NCI-H2227 treated with DMSO at 0.1 percent for 48 hours (cell line): ENCODE measurements around the gene PRPF6.
"Not testable (repeated sequence)": the region's sequence is repeated elsewhere in the genome, so short reads cannot be mapped to it uniquely, and the experiment has no call there.

Source experiments
- DNase-seq: peaks from one replicate; lab custom pipeline; 2025; lab: John Stamatoyannopoulos, UW

PRPF6 gene

DNA sequence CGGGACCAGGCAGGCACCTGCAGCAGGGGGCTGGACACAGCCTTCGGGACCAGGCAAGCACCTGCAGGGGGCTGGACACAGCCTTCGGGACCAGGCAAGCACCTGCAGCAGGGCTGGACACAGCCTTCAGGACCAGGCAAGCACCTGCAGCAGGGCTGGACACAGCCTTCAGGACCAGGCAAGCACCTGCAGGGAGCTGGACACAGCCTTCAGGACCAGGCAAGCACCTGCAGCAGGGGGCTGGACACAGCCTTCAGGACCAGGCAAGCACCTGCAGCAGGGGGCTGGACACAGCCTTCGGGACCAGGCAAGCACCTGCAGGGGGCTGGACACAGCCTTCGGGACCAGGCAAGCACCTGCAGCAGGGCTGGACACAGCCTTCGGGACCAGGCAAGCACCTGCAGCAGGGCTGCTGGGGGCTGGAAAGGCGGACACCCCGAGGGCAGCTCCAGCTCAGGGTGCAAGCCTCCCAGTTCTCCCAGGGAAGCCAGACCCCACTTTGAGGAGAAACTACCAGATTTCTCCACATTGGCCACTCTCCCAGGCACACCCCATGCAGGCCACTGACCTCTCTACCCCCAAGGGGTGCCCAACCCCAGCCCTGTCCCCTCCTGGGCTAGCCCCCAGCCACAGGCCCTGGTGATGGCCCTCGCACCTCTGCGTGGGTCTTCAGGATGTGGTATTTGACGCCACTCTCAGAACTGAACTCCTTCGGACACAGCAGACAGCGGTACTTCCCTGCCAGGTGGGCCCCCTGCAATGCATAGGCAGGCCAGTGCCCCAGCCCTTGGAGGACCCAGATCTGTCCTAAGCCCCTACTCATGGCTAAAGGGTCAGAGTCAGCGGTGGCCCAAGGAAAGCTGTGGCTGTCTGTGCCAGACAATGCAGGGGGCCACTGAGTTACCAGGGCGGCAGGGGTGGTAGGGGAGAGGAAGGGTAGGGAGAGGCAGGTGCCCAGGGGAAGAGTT, 20.0 kb upstream of the PRPF6 start:
- DNase-seq, result not testable (repeated sequence)

DNA sequence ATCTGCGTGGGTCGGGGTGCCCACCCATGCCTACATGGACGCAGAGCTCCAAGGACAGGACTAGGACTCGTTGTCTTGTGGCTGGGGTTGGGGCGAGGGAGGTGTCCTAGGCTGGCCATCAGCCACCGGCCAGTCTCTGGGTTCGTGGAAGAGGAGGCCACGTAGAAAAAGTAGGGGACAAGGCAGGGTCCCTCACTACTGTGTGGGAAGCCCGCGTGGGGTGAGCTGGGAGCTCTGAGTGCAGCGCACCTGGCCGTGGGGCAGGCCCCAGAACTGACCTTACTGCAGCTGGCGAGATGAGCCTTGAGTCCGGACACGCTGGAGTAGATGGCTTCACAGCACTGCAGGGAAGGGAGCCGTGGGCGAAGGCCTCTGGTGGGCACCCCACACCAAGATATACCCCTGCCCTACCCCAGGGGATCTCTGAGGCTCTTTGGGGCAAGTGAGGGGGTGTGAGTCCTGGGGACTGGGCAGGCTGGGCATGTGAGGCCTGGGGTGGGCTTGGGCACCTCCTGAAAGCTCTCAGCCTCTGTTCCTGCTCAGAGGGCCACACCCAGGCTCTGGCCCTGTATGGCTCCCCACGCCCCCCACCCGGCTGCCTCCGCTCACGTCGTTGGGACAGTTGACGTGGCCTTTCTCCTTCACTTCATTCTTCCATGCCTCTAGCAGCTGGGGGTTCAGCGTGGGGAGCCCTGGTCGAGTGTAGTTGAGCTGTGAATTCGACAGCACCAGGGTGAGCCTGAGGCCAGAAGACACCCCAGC, 19.1 kb upstream of the PRPF6 start:
- DNase-seq, result no peak

- no peak for DNase-seq
These were observed 18.2 kb upstream of the PRPF6 start for GRCh38 chr20:63962426-63963347.

- no peak for DNase-seq
These were observed 17.6 kb upstream of the PRPF6 start for GRCh38 chr20:63963348-63963741.

DNA sequence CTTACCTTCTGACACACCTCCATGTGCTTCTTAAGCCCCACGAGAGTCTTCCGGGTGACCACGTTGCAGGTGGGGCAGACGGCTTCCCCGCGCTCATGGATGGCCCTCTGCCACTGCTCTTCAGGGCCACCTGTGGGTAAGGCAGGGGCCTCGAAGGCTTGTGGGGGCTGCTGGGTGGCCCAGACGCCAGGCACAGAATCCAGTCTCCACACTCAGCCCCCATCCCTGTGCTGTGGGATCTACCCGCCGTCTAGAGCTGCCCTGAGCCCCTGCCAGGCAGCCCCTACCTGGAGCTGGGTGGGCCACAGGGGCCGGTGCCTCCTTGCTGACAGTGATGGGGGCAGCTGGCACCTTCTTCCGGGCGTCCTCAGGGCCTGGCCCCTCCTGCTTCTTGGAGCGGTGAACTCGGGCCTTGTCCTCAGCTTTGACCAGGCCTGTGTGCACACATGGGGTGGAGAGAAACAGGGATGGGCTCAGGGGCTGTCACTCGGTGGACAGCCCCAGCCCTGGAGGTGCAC, 17.1 kb upstream of the PRPF6 start:
- DNase-seq, result no peak

- DNase-seq, result no peak
These were observed 16.5 kb upstream of the PRPF6 start for GRCh38 chr20:63964412-63964811.

- no peak for DNase-seq
These were observed 14.6 kb upstream of the PRPF6 start for GRCh38 chr20:63966172-63966943.

- no peak for DNase-seq
These were observed 14.0 kb upstream of the PRPF6 start for GRCh38 chr20:63966944-63967322.

DNA sequence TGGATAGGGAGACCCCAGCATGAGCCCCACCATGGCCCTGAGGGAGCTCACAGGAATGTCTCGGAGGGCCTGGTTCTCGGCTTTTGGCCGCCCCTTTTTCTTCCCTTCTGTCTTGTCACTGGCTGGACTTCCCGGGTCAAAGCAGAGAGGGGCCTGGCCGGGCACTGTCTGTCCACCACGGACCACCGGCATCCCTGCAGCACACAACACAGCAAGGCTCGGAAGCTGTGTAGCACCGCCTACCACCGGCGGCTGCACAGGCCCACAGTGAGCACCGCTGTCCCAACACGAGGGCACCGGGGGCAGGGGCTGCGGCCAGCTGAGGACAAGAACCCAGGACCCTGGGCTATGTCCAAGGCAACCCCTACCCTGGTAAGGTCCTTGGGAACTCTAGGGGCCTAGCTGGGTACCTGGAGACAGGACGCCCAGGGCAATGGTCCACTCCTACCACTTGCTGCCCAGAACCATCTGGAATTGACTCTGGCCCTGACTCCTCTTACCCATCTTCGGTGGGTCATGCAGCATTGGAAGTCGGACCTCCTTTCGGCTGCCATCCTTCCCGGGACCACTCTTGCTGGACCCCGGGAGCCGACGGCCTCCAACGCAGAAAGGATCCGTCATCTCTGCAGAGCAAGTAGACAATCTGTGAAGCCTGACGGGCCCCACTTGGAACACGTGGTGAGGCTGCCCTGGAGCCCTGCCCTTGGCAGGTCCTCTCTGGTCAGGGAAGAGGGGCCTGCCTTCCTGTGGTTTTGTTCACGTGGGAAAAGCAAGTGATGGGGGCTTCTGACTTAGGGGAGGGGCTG, 13.4 kb upstream of the PRPF6 start:
- DNase-seq, result no peak

DNA sequence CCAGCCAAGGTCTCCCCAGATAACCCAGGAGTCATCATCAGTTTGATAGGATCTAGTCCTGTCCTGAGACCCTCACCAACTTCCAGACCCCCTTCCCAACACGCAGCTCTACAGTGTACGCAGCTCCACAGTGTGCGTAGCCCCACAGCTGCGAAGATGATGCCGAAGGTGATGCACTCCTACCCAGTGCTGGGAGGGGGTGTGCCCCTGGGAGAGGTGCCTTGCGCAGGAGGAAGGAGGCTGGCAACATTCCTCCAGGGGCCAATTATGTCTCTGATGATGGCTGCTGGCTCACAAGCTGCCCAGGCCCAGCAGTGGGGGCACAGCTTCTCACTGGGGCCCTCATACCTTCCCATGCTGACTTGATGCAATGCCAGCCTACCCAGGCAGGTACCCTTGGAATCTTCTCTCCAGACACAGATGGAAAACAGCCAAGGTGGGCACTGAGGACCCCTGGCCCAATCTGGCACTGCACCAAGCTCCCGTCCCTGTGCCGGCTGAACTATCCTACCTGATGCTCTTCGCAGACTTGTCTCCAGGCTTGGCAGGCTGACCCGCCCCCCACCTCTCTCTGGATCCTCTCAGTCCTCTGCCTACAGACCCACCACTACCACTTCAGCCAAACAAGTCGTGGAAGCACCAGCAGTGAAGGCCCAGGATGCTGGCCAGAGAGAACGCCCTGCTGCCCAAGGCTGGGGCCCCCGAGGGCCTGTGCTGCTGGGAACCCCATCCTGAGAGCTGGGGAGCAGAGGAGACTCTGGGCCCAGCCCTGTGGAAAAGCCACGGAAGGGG, 12.6 kb upstream of the PRPF6 start:
- DNase-seq, result no peak

- no peak for DNase-seq
These were observed 11.8 kb upstream of the PRPF6 start for GRCh38 chr20:63968928-63969760.

DNA sequence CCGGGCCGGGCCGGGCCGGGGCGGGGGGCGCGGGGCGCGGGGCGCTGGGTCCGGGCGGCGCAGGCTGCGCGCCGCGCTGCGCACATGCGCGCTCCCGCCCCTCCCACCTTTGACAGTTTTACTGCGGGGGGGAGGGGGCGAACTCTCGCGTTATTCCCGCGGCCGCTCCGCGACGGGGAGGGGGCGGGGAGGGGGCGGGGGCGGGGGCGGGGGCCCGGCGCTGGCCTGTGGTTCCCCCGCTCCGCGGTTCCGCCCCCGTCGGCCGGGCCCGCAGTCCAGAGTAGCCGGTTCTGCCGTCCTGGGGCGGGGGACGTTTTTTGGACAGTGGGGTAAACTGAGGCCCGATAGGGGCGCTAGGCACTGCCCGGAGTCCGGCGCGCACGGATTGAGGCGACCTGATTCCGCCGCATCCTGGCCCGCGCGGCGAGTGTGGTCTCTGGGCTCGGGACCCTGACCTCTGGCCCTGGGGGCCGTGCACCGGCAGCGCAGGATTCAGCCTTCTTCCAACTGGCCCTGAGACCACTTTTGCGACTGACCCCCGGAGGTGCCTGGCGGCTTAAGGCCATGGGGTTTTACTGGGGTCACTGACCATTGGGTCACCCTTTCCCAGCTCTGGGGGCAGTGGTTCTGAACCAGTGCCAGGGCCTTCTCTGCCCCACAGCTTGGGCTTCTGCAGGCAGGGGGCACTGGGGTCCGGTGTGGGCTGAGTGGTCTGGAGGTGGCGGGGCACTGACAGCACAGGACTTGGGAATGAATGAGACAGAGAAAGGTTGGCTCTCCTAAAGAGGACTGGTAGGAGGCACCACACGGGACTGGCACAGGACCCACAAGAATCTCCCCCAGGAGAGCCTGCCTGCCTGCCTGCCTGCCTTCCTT, 10.9 kb upstream of the PRPF6 start, which contains the start of gene ZNF512B:
ZNF512B (minus strand) TSS at position 93 of the 876 bp plus-strand sequence. CDS start 1,980 bp downstream, outside the sequence.
- DNase-seq, result peak; percentile 66

- DNase-seq, result no peak
These were observed 10.1 kb upstream of the PRPF6 start for GRCh38 chr20:63970714-63971431.

DNA sequence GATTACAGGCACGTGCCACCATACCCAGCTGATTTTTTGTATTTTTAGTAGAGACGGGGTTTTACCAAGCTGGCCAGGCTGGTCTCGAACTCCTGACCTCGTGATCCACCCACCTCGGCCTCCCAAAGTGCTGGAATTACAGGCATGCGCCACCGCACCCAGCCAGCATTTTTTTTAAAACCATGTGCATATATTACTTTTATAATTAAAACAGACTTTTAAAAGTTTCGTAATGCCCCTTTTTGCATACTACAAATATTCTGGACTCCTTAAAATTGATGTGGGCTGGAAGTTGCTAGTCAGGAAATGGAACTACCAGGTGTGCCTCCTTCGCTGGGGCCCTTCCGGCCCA, 9.0 kb upstream of the PRPF6 start:
- DNase-seq, result not testable (repeated sequence)

DNA sequence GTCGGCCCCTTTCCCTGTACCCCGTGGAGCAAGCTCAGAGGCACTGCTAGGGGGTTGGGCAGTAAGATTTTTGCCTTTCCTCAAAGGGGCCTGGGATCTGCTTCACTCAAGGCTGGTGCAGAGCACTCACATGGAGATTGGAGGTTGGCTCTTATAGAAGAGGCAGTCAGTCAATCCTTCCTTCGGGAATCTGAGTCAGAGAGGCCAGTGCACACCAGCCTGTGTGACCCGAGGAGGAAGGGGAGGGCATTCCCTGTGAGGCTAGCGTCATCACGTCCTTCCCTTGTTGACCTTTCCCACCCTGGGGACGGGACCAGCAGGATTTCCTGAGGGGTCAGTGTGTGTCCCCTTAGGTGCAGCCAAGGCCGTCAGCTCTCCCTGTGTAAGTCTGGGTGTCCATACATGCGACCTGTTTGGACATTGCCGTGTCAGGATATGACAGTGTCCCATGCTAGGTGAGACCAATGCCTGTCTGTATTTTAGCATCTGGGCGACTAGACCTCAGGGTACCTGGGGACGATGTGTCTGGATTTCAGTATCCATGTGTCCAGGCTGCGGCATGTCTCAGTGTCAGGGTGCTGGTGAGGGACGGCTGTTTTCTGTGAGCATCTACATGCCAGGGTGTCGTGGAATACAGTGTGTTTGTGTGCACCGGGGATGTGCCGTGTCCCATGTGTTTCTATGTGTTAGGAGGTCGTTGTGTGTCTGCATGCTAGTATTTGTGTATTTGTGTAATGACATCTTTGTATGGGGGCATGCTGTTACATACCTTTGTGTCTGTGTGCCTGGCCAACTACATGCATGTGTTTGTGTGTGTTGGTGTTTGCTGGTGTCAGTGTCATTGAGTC, 8.4 kb upstream of the PRPF6 start:
- DNase-seq, result no peak

- DNase-seq, result no peak
These were observed 7.8 kb upstream of the PRPF6 start for GRCh38 chr20:63973160-63973479.
